H9 (cell line): ENCODE data around the gene MYH16. TPM values are rescaled to one million over a fixed set of nuclear protein-coding genes. Genes with fewer than 3 reads are reported as not detected.

Experiments
- DNase-seq: peaks from one replicate; pipeline ENCODE4 v3.0.0-alpha.2; 2017
- H2AFZ ChIP-seq: one replicate; pipeline ENCODE4 v1.6.1; 2013; ENCODE audit warnings: mild to moderate bottlenecking, low read length, control low read depth, moderate library complexity
- H2AK5ac ChIP-seq: 2 replicates; pipeline ENCODE4 v1.6.1; 2013; ENCODE audit warnings: low read length, control low read depth, mixed read lengths; ENCODE audit not compliant: insufficient read length
- H2BK120ac ChIP-seq: one replicate; pipeline ENCODE4 v1.6.1; 2013; ENCODE audit warnings: low read depth, mild to moderate bottlenecking, low read length, control low read depth, inconsistent platforms; ENCODE audit not compliant: poor library complexity, severe bottlenecking
- H2BK12ac ChIP-seq: 2 replicates; pipeline ENCODE4 v1.6.1; 2013; ENCODE audit warnings: low read length, control low read depth, mixed read lengths, low read depth; ENCODE audit not compliant: insufficient read length
- H2BK15ac ChIP-seq: 2 replicates; pipeline ENCODE4 v1.6.1; 2013; ENCODE audit warnings: low read depth, low read length, control low read depth
- H2BK20ac ChIP-seq: one replicate; pipeline ENCODE4 v1.6.1; 2013; ENCODE audit warnings: low read depth, mild to moderate bottlenecking, low read length, control low read depth, inconsistent platforms; ENCODE audit not compliant: poor library complexity, severe bottlenecking
- H2BK5ac ChIP-seq: 2 replicates; pipeline ENCODE4 v1.6.1; 2013; ENCODE audit warnings: low read length, control low read depth, mixed read lengths; ENCODE audit not compliant: insufficient read length
- H3K14ac ChIP-seq: 2 replicates; pipeline ENCODE4 v1.6.1; 2013; ENCODE audit warnings: low read length, control low read depth; ENCODE audit not compliant: insufficient read depth
- H3K18ac ChIP-seq: 2 replicates; pipeline ENCODE4 v1.6.1; 2013; ENCODE audit warnings: low read depth, mild to moderate bottlenecking, mixed read lengths, low read length, control low read depth; ENCODE audit not compliant: insufficient read length
- H3K23ac ChIP-seq: 2 replicates; pipeline ENCODE4 v1.6.1; 2013; ENCODE audit warnings: low read length, control low read depth, mixed read lengths, low read depth; ENCODE audit not compliant: insufficient read length
- H3K23me2 ChIP-seq: 2 replicates; pipeline ENCODE4 v1.6.1; 2013; ENCODE audit warnings: low read depth, mild to moderate bottlenecking, mixed read lengths, low read length, control low read depth; ENCODE audit not compliant: insufficient read length, poor library complexity, severe bottlenecking
- H3K27ac ChIP-seq: 2 replicates; pipeline ENCODE4 v1.5.1; 2013; ENCODE audit warnings: low read length, control low read depth, mixed read lengths, low read depth; ENCODE audit not compliant: insufficient read length
- H3K27me3 ChIP-seq: 2 replicates; pipeline ENCODE4 v1.6.1; 2013; ENCODE audit warnings: low read length, control low read depth, inconsistent platforms; ENCODE audit not compliant: insufficient read depth
- H3K4ac ChIP-seq: 2 replicates; pipeline ENCODE4 v1.6.1; 2013; ENCODE audit warnings: low read depth, mild to moderate bottlenecking, control low read depth, inconsistent platforms, low read length, moderate library complexity
- H3K4me1 ChIP-seq: 2 replicates; pipeline ENCODE4 v1.6.1; 2013; ENCODE audit warnings: low read length, control low read depth, inconsistent platforms; ENCODE audit not compliant: insufficient read depth
- H3K4me2 ChIP-seq: 2 replicates; pipeline ENCODE4 v1.6.1; 2013; ENCODE audit warnings: low read length, control low read depth, mixed read lengths; ENCODE audit not compliant: insufficient read length, insufficient read depth
- H3K56ac ChIP-seq: 2 replicates; pipeline ENCODE4 v1.6.1; 2013; ENCODE audit warnings: low read depth, mild to moderate bottlenecking, mixed read lengths, low read length, control low read depth; ENCODE audit not compliant: insufficient read length
- H3K79me1 ChIP-seq: 2 replicates; pipeline ENCODE4 v1.6.1; 2013; ENCODE audit warnings: low read depth, mild to moderate bottlenecking, moderate library complexity, low read length, control low read depth, inconsistent platforms; ENCODE audit not compliant: insufficient read depth, poor library complexity, severe bottlenecking
- H3K79me2 ChIP-seq: 2 replicates; pipeline ENCODE4 v1.6.1; 2013; ENCODE audit warnings: low read length, control low read depth, inconsistent platforms; ENCODE audit not compliant: insufficient read depth
- H3K9ac ChIP-seq: 2 replicates; pipeline ENCODE4 v1.6.1; 2013; ENCODE audit warnings: low read length, control low read depth, mixed read lengths; ENCODE audit not compliant: insufficient read length; ENCODE audit errors: extremely low read depth
- H3K9me3 ChIP-seq: one replicate; pipeline ENCODE4 v1.6.1; 2013; ENCODE audit warnings: low read depth, low read length, inconsistent platforms; ENCODE audit not compliant: control insufficient read depth
- H3T11ph ChIP-seq: one replicate; pipeline ENCODE4 v1.6.1; 2013; ENCODE audit warnings: mild to moderate bottlenecking, low read length, control low read depth, inconsistent platforms
- H4K20me1 ChIP-seq: one replicate; pipeline ENCODE4 v1.6.1; 2013; ENCODE audit not compliant: control insufficient read depth, insufficient read length, insufficient read depth
- H4K5ac ChIP-seq: 2 replicates; pipeline ENCODE4 v1.6.1; 2013; ENCODE audit warnings: low read depth, mild to moderate bottlenecking, mixed read lengths, low read length, control low read depth; ENCODE audit not compliant: insufficient read length
- H4K8ac ChIP-seq: replicated peaks from 2 replicates; pipeline ENCODE4 v1.6.1; 2013; ENCODE audit warnings: low read length, control low read depth, mixed read lengths, low read depth; ENCODE audit not compliant: insufficient read length
- H4K91ac ChIP-seq: 2 replicates; pipeline ENCODE4 v1.6.1; 2013; ENCODE audit warnings: low read depth, mild to moderate bottlenecking, moderate library complexity, mixed read lengths, low read length, control low read depth; ENCODE audit not compliant: insufficient read length
- H3K27ac Mint-ChIP-seq, 3 experiments: 2 replicates in 2 of 3; 3 replicates in 1 of 3; pipeline ENCODE4 v1.8.0; 2020 to 2021; ENCODE audit warnings: mixed read lengths in 3 of 3, mild to moderate bottlenecking in 1 of 3, moderate library complexity in 1 of 3
- H3K27me3 Mint-ChIP-seq: 2 replicates; pipeline ENCODE4 v1.8.0; 2021; ENCODE audit warnings: low read depth, mild to moderate bottlenecking, moderate library complexity, mixed read lengths
- H3K36me3 Mint-ChIP-seq, 3 experiments: 2 replicates in 2 of 3; 3 replicates in 1 of 3; pipeline ENCODE4 v1.8.0; 2020 to 2021; ENCODE audit warnings: low read depth in 3 of 3, mixed read lengths in 3 of 3; ENCODE audit not compliant: insufficient read depth in 1 of 3
- H3K4me1 Mint-ChIP-seq, 2 experiments: 2 replicates each; pipeline ENCODE4 v1.8.0; 2020; ENCODE audit warnings: mixed read lengths in 2 of 2
- H3K4me3 Mint-ChIP-seq, 2 experiments: 2 replicates in 1 of 2; 3 replicates in 1 of 2; pipeline ENCODE4 v1.8.0; 2020 to 2021; ENCODE audit warnings: mild to moderate bottlenecking in 2 of 2, mixed read lengths in 2 of 2, moderate library complexity in 1 of 2
- H3K9me3 Mint-ChIP-seq, 2 experiments: 2 replicates in 1 of 2; 3 replicates in 1 of 2; pipeline ENCODE4 v1.8.0; 2020; ENCODE audit warnings: mild to moderate bottlenecking in 2 of 2, mixed read lengths in 2 of 2, moderate library complexity in 1 of 2
- CTCF ChIP-seq: fragments of 200-600 bp; sonication (generic); conservative IDR thresholded peaks from 3 replicates; pipeline ENCODE4 v1.8.0; 2021; ENCODE audit warnings: antibody characterized with exemption, mild to moderate bottlenecking
- WGBS: extraction: QIAGEN DNeasy Blood & Tissue Kit; methylation state at CpG from one replicate; pipeline ENCODE4 v1.1.7; 2013; ENCODE audit warnings: missing lambda C conversion rate, low lambda C conversion rate, mixed read lengths; ENCODE audit not compliant: insufficient read length; ENCODE audit errors: extremely low coverage; 5-methylcytosine and 5-hydroxymethylcytosine counted together
- total RNA-seq: library from RNA; stranded (reverse); gene quantifications from 2 replicates; pipeline ENCODE4 v1.2.1, GENCODE V29; 2021

The MYH16 gene
- total RNA-seq, 1 experiment from 2014 or later, result not detected

- Histone ChIP-seq H2BK20ac (no peak overlapping the region), H3T11ph (no peak overlapping the region), H4K91ac (no peak overlapping the region), H2AK5ac (no peak overlapping the region), H4K20me1 (no peaks in the 10 kb centered on the region), H3K79me2 (no peaks in the 10 kb centered on the region), H3K4me2 (no peak overlapping the region), H2BK5ac (no peak overlapping the region), H3K23me2 (no peaks in the 10 kb centered on the region), H3K14ac (no peak overlapping the region), H3K56ac (no peak overlapping the region), H3K4me1 (no peaks in the 10 kb centered on the region), H2BK15ac (no peak overlapping the region), H3K27ac (no peak overlapping the region), H3K9ac (no peak overlapping the region), H3K23ac (no peak overlapping the region), H3K79me1 (no peaks in the 10 kb centered on the region), H3K4ac (no peak overlapping the region), H2BK120ac (no peak overlapping the region), H2BK12ac (no peak overlapping the region), H3K18ac (no peak overlapping the region), H2AFZ (no peak overlapping the region), H3K9me3 (no peaks in the 10 kb centered on the region), H4K5ac (no peak overlapping the region), H4K8ac (no peak overlapping the region), H3K27me3 (no peaks in the 10 kb centered on the region)
- no CpG with 5 or more reads among the region's 4 CpGs for WGBS
- H3K36me3 Mint-ChIP-seq, result no peaks in the 10 kb centered on the region
- no peak overlapping the region; a peak in 1 of 7 replicates for H3K27ac Mint-ChIP-seq
- TF ChIP-seq CTCF, result no peak
- no peak overlapping the region for H3K4me3 Mint-ChIP-seq
- DNase-seq, result no peak
- peaks cover 23% of the 10 kb centered on the region for H3K27me3 Mint-ChIP-seq
- no peaks in the 10 kb centered on the region for H3K9me3 Mint-ChIP-seq
- H3K4me1 Mint-ChIP-seq, result 0 out of 4 replicates have a peak, but pooled peaks cover 0 to 2% of the 10 kb centered on the region in 2 experiments
Observed at GRCh38 chr7:99265848-99266480, 6.7 kb upstream of the MYH16 start.
